ENCODE results near the gene NRARP.
"Not testable (repeated sequence)": the region's sequence is repeated elsewhere in the genome, so short reads cannot be mapped to it uniquely, and the experiment has no call there.

Gene NRARP

GRCh38 chr9:137339045-137339907 lies 37.2 kb upstream of the NRARP start:
- no peak for DNase-seq (ENCODE audit: insufficient read length, low spot score)

DNA sequence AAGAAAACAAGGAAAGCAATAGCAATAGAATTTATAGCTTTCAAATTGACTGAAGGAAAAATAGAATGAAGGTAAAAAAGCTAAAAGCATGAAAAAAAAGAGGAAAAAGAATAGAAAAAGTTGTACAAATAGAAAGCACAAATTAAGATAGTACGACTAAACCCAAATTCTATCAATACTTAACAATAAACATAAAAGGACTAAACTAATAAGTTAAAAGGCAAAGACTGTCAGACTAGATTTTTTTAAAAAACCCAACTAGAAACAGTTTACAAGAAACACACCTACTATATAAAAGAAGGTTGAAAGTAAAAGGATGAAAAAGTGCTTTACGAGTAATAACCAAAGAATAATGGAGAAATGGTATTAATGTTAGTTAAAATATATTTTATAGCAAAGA lies 34.7 kb upstream of the NRARP start:
- FAIRE-seq = no peak
- TF ChIP-seq POLR2A (IDR thresholded peaks at IDR 0.05; ENCODE audit: low read depth, low read length) (no peak), POLR2AphosphoS5 (IDR thresholded peaks at IDR 0.05; ENCODE audit: low read depth, low read length) (no peak), TAF1 (IDR thresholded peaks at IDR 0.05; ENCODE audit: low read depth, low read length) (no peak), SPI1 (IDR thresholded peaks at IDR 0.05; ENCODE audit: low read depth, low read length) (no peak), POU2F2 (IDR thresholded peaks at IDR 0.05; ENCODE audit: low read depth, low read length) (no peak), PAX5 (IDR thresholded peaks at IDR 0.05; ENCODE audit: insufficient read depth, low read length, severe bottlenecking) (no peak)
- DNase-seq (ENCODE audit: insufficient read length, low spot score) = no peak

More at GRCh38 chr9:137339045-137339907, 37.2 kb upstream of the NRARP start:
- TF ChIP-seq POU2F2 (IDR thresholded peaks at IDR 0.05; ENCODE audit: low read depth, low read length) = no peak
- FAIRE-seq = no peak

DNA sequence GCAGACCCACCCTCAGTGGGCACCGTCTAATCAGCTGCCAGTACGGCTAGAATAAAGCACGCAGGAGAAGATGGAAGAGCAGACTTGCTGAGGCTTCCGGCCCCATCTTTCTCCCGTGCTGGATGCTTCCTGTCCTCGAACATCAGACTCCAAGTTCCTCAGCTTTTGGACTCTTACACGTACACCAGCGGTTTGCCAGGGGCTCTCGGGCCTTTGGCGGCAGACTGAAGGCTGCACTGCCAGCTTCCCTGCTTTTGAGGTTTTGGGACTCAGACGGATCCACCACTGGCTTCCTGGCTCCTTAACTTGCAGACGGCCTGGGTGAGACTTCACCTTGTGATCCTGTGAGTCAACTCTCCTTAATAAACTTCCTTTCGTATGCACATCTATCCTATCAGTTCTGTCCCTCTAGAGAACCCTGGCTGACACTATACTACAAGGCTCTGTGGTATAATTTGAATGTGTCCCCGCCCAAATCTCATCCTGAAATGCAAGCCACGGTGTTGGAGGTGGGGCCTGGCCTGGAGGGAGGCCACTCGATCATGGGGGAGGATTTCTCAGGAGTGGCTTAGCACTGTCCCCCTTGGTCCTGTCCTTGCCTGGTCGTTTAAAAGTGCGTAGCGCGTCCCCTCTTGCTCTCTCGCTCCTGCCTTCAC lies 31.1 kb upstream of the NRARP start:
- DNase-seq (ENCODE audit: insufficient read length, low spot score) (no peak), FAIRE-seq (no peak)
- TF ChIP-seq POLR2AphosphoS5 (IDR thresholded peaks at IDR 0.05; ENCODE audit: low read depth, low read length) = no peak
- TF ChIP-seq PAX5 (IDR thresholded peaks at IDR 0.05; ENCODE audit: insufficient read depth, low read length, severe bottlenecking) = no peak
- TF ChIP-seq POU2F2 (IDR thresholded peaks at IDR 0.05; ENCODE audit: low read depth, low read length) = no peak
- no peak for TF ChIP-seq TAF1 (IDR thresholded peaks at IDR 0.05; ENCODE audit: low read depth, low read length)
- TF ChIP-seq POLR2A (IDR thresholded peaks at IDR 0.05; ENCODE audit: low read depth, low read length) = no peak
- no peak for TF ChIP-seq SPI1 (IDR thresholded peaks at IDR 0.05; ENCODE audit: low read depth, low read length)

- FAIRE-seq (no peak), DNase-seq (ENCODE audit: insufficient read length, low spot score) (no peak)
- TF ChIP-seq TAF1 (IDR thresholded peaks at IDR 0.05; ENCODE audit: low read depth, low read length) = no peak
- no peak for TF ChIP-seq SPI1 (IDR thresholded peaks at IDR 0.05; ENCODE audit: low read depth, low read length)
- TF ChIP-seq POLR2A (IDR thresholded peaks at IDR 0.05; ENCODE audit: low read depth, low read length) = no peak
- no peak for TF ChIP-seq POU2F2 (IDR thresholded peaks at IDR 0.05; ENCODE audit: low read depth, low read length)
- no peak for TF ChIP-seq PAX5 (IDR thresholded peaks at IDR 0.05; ENCODE audit: insufficient read depth, low read length, severe bottlenecking)
- TF ChIP-seq POLR2AphosphoS5 (IDR thresholded peaks at IDR 0.05; ENCODE audit: low read depth, low read length) = no peak
Observed at GRCh38 chr9:137331929-137332328, 29.9 kb upstream of the NRARP start.

- TF ChIP-seq PAX5 (IDR thresholded peaks at IDR 0.05; ENCODE audit: insufficient read depth, low read length, severe bottlenecking) = no peak
- TF ChIP-seq SPI1 (IDR thresholded peaks at IDR 0.05; ENCODE audit: low read depth, low read length) = no peak
- TF ChIP-seq POLR2AphosphoS5 (IDR thresholded peaks at IDR 0.05; ENCODE audit: low read depth, low read length) = no peak
- no peak for TF ChIP-seq TAF1 (IDR thresholded peaks at IDR 0.05; ENCODE audit: low read depth, low read length)
- no peak for TF ChIP-seq POU2F2 (IDR thresholded peaks at IDR 0.05; ENCODE audit: low read depth, low read length)
- TF ChIP-seq POLR2A (IDR thresholded peaks at IDR 0.05; ENCODE audit: low read depth, low read length) = no peak
- no peak for FAIRE-seq
- no peak for DNase-seq (ENCODE audit: insufficient read length, low spot score)
Observed at GRCh38 chr9:137330689-137331088, 28.6 kb upstream of the NRARP start.

DNA sequence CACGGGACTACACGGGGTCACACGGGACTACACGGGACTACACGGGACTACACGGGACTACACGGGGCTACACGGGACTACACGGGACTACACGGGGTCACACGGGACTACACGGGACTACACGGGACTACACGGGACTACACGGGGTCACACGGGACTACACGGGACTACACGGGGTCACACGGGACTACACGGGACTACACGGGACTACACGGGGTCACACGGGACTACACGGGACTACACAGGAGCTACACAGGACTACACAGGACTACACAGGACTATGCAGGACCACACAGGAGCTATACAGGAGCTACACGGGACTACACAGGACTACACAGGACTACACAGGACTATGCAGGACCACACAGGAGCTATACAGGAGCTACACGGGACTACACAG lies 27.5 kb upstream of the NRARP start:
- FAIRE-seq; DNase-seq (ENCODE audit: insufficient read length, low spot score): not testable (repeated sequence)

DNA sequence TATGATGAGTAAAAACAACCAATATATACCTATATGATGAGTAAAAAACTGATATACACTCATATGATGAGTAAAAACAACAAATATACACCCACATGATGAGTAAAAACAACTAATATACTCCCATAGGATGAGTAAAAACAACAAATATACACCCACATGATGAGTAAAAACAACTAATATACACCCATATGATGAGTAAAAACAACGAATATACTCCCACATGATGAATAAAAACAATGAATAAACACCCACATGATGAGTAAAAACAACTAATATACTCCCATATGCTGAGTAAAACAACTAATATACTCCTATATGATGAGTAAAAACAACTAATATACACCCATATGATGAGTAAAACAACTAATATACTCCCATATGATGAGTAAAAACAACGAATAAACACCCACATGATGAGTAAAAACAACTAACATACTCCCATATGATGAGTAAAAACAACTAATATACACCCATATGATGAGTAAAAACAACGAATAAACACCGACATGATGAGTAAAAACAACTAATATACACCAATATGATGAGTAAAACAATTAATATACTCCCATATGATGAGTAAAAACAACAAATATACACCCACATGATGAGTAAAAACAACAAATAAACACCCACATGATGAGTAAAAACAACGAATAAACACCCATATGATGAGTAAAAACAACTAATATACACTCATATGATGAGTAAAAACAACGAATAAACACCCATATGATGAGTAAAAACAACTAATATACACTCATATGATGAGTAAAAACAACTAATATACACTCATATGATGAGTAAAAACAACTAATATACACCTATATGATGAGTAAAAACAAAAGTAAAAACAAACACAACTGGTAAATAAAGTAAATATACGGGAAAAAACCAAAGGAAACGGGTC lies 25.8 kb upstream of the NRARP start:
- DNase-seq (ENCODE audit: insufficient read length, low spot score) = not testable (repeated sequence)

GRCh38 chr9:137326445-137327065 lies 24.5 kb upstream of the NRARP start:
- no peak for FAIRE-seq
- no peak for TF ChIP-seq TAF1 (IDR thresholded peaks at IDR 0.05; ENCODE audit: low read depth, low read length)
- no peak for TF ChIP-seq PAX5 (IDR thresholded peaks at IDR 0.05; ENCODE audit: insufficient read depth, low read length, severe bottlenecking)
- peak; percentile 66; the same call in 1 of the 2 replicates for TF ChIP-seq POU2F2 (IDR thresholded peaks at IDR 0.05; ENCODE audit: low read depth, low read length)
- TF ChIP-seq POLR2AphosphoS5 (IDR thresholded peaks at IDR 0.05; ENCODE audit: low read depth, low read length) = no peak
- no peak for TF ChIP-seq POLR2A (IDR thresholded peaks at IDR 0.05; ENCODE audit: low read depth, low read length)
- TF ChIP-seq SPI1 (IDR thresholded peaks at IDR 0.05; ENCODE audit: low read depth, low read length) = 0 out of 2 replicates have a peak, but pooled peaks have one; percentile 39

More for the DNA sequence above, 25.8 kb upstream of the NRARP start:
- FAIRE-seq = peak; percentile 93

GRCh38 chr9:137325799-137326198 lies 23.7 kb upstream of the NRARP start:
- no peak for DNase-seq (ENCODE audit: insufficient read length, low spot score)
- no peak for FAIRE-seq
- TF ChIP-seq POU2F2 (IDR thresholded peaks at IDR 0.05; ENCODE audit: low read depth, low read length) (no peak), POLR2AphosphoS5 (IDR thresholded peaks at IDR 0.05; ENCODE audit: low read depth, low read length) (no peak), POLR2A (IDR thresholded peaks at IDR 0.05; ENCODE audit: low read depth, low read length) (no peak), PAX5 (IDR thresholded peaks at IDR 0.05; ENCODE audit: insufficient read depth, low read length, severe bottlenecking) (no peak), SPI1 (IDR thresholded peaks at IDR 0.05; ENCODE audit: low read depth, low read length) (no peak), TAF1 (IDR thresholded peaks at IDR 0.05; ENCODE audit: low read depth, low read length) (no peak)

More at GRCh38 chr9:137326445-137327065, 24.5 kb upstream of the NRARP start:
- peak; percentile 16 for DNase-seq (ENCODE audit: insufficient read length, low spot score)

Data from GM12891 (cell line).